Spleen (tissue), 11 donors: ENCODE measurements around the gene TTC19. TPM values are rescaled to one million over a fixed set of nuclear protein-coding genes. Genes with fewer than 3 reads are reported as not detected.

Experiments
- DNase-seq: peaks from one replicate; pipeline ENCODE4 v3.0.0-alpha.2; 2020
- H3K27ac ChIP-seq, 8 donors: fragments of 200-600 bp; sonication (generic) in 7 of 8; 1 replicate in 4 of 8; 2 replicates in 4 of 8; pipeline versions ENCODE4 v1.5.0 to v1.8.0; 2016 to 2021; ENCODE audit warnings: inconsistent platforms in 4 of 8, mild to moderate bottlenecking in 4 of 8, moderate library complexity in 1 of 8
- H3K27me3 ChIP-seq, 7 donors: fragments of 200-600 bp; sonication (generic) in 6 of 7; replicated peaks in 1 of 7; 1 replicate in 4 of 7; 2 replicates in 3 of 7; pipeline versions ENCODE4 v1.5.0 to v1.8.0; 2016 to 2021; ENCODE audit warnings: inconsistent platforms in 3 of 7, mild to moderate bottlenecking in 1 of 7
- H3K36me3 ChIP-seq, 6 donors: fragments of 200-600 bp; sonication (generic) in 5 of 6; 1 replicate in 4 of 6; 2 replicates in 2 of 6; pipeline versions ENCODE4 v1.5.0 to v1.8.0; 2016 to 2021; ENCODE audit warnings: inconsistent platforms in 2 of 6
- H3K4me1 ChIP-seq, 6 donors: fragments of 200-600 bp; sonication (generic) in 5 of 6; 1 replicate in 3 of 6; 2 replicates in 3 of 6; pipeline versions ENCODE4 v1.5.0 to v1.8.0; 2016 to 2021; ENCODE audit warnings: inconsistent platforms in 3 of 6
- H3K4me3 ChIP-seq, 8 donors: fragments of 200-600 bp; sonication (generic) in 7 of 8; 1 replicate in 4 of 8; 2 replicates in 4 of 8; pipeline versions ENCODE4 v1.5.0 to v1.8.0; 2016 to 2021; ENCODE audit warnings: inconsistent platforms in 4 of 8, mild to moderate bottlenecking in 4 of 8, moderate library complexity in 2 of 8
- H3K9me3 ChIP-seq, 8 donors: fragments of 200-600 bp; sonication (generic) in 7 of 8; 1 replicate in 4 of 8; 2 replicates in 4 of 8; pipeline versions ENCODE4 v1.5.0 to v1.8.0; 2016 to 2021; ENCODE audit warnings: inconsistent platforms in 4 of 8
- POLR2A ChIP-seq, 3 donors: fragments of 450-650 bp; IDR thresholded peaks; one replicate each; pipeline ENCODE4 v1.5.1; 2017; ENCODE audit warnings: antibody characterized with exemption in 3 of 3, mild to moderate bottlenecking in 1 of 3
- POLR2AphosphoS5 ChIP-seq, 3 donors: sonication (generic); formaldehyde crosslinking; IDR thresholded peaks; one replicate each; pipeline ENCODE4 v1.5.1; 2017; ENCODE audit warnings: antibody characterized with exemption in 3 of 3
- WGBS, 5 donors: extraction: QIAGEN DNeasy Blood & Tissue Kit in 3 of 5; methylation state at CpG; one replicate each; pipeline versions ENCODE4 v1.1.5 to v1.1.7; 2013 to 2018; 5-methylcytosine and 5-hydroxymethylcytosine counted together
- intact Hi-C: fragments of 100-400 bp; cut with DNase I; formaldehyde crosslinking; loops from one replicate; pipeline ENCODE4 v1.15.0; 2023; ENCODE audit warnings: low total_unique reads
- polyA plus RNA-seq, 3 donors: library from polyadenylated mRNA; stranded (reverse); fragments of 200-250 nt; gene quantifications; one replicate each; pipeline ENCODE4 v1.2.1, GENCODE V29; 2013
- total RNA-seq, 7 donors: library from RNA; depleted of rRNA in 3 of 7; stranded (reverse); fragments of >200 nt in 3 of 7; fragmentation: NEBNext Ultra II Directional in 4 of 7; extraction: Animal tissue kit (Norgen Biotek cat#: 25700) in 4 of 7; gene quantifications; one replicate each; pipeline versions ENCODE4 v1.1.0 to v1.2.1, GENCODE V29; 2016 to 2021
- TF ChIP-seq, protein P1 (sequence below), 11 experiments: fragments of 200-600 bp in 7 of 11; fragments of 450-650 bp in 4 of 11; sonication (generic) in 4 of 11; IDR thresholded peaks in 8 of 11; conservative IDR thresholded peaks in 3 of 11; 1 replicate in 7 of 11; 2 replicates in 4 of 11; pipeline versions ENCODE4 v1.4.0 to v1.8.0; 2016 to 2021; ENCODE audit warnings: antibody characterized with exemption in 11 of 11, inconsistent platforms in 4 of 11, mild to moderate bottlenecking in 1 of 11
- donor health status: healthy with polysubstance abuse.
- donor health status: DM: no; HTN: no; CAD: no; lungs with moderate emphysema.
- donor health status: DM: no; HTN: no; CAD: no.
- donor health status: Bipolar disorder and iron deficiency.
- donor health status: healthy.
- donor health status: DM: no; HTN: no; CAD: no.
- donor health status: DM: yes; HTN: yes; CAD: no.

The TTC19 gene
- total and polyA plus RNA-seq, 10 donors: 14.6 to 59.9 (median 34.4) TPM

DNA sequence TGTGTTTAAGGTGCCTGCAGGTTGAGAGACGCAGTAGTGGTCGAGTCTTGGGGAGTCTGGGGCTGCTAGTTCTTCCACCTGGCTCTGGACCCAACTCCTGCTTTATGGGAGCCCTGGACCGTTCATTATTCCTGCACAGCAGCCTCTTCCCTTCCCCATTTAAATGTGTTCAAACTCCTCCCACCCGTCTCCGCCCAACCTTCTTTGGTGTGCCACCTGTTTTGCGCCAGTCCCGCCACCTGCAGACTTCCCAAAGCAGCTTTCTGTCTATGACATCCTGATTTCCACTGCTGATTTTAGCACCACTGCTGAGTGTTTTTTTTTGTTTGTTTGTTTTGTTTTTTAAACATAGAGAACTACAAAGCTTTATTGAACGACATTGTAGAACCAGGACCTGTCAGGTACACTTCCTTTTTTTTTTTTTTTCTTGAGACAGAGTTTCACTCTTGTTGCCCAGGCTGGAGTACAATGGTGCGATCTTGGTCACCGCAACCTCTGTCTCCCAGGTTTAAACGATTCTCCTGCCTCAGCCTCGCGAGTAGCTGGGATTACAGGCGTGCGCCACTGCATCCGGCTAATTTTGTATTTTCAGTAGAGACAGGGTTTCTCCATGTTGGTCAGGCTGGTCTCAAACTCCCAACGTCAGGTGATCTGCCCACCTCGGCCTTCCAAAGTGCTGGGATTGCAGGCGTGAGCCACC, 41.9 kb upstream of the TTC19 start:
- 89 to 95% (median 93%) methylated on average over 17 to 18 of the region's 19 CpGs for WGBS, 5 donors
- intact Hi-C loops: no loop called here
- H3K4me1 ChIP-seq: peaks cover 0 to 28% (median 14%) of the 10 kb centered on the region in 6 donors
- DNase-seq: peak; percentile 31
- TF ChIP-seq, protein P1, sequence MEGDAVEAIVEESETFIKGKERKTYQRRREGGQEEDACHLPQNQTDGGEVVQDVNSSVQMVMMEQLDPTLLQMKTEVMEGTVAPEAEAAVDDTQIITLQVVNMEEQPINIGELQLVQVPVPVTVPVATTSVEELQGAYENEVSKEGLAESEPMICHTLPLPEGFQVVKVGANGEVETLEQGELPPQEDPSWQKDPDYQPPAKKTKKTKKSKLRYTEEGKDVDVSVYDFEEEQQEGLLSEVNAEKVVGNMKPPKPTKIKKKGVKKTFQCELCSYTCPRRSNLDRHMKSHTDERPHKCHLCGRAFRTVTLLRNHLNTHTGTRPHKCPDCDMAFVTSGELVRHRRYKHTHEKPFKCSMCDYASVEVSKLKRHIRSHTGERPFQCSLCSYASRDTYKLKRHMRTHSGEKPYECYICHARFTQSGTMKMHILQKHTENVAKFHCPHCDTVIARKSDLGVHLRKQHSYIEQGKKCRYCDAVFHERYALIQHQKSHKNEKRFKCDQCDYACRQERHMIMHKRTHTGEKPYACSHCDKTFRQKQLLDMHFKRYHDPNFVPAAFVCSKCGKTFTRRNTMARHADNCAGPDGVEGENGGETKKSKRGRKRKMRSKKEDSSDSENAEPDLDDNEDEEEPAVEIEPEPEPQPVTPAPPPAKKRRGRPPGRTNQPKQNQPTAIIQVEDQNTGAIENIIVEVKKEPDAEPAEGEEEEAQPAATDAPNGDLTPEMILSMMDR (IDR thresholded peaks at IDR 0.05 in 8 of 11, conservative IDR thresholded peaks at IDR 0.05 in 3 of 11): no peak
- TF ChIP-seq POLR2A (IDR thresholded peaks at IDR 0.05) (no peak), POLR2AphosphoS5 (IDR thresholded peaks at IDR 0.05) (no peak)
- no peaks in the 10 kb centered on the region for H3K36me3 ChIP-seq
- no peak overlapping the region for H3K4me3 ChIP-seq
- H3K27me3 ChIP-seq: no peaks in the 10 kb centered on the region
- no peak overlapping the region for H3K27ac ChIP-seq
- no peaks in the 10 kb centered on the region for H3K9me3 ChIP-seq

- no peaks in the 10 kb centered on the region for H3K27me3 ChIP-seq
- 58 to 91% (median 72%) methylated on average over 4 of the region's 4 CpGs for WGBS, 5 donors
- no peaks in the 10 kb centered on the region for H3K36me3 ChIP-seq
- H3K4me3 ChIP-seq: no peak overlapping the region
- peaks cover 0 to 28% (median 14%) of the 10 kb centered on the region in 6 donors for H3K4me1 ChIP-seq
- DNase-seq: peak; percentile 23
- H3K27ac ChIP-seq: peak overlapping the region in 1 of 8 donors; percentile 33
- no peak for TF ChIP-seq POLR2A (IDR thresholded peaks at IDR 0.05)
- TF ChIP-seq, protein P1 (IDR thresholded peaks at IDR 0.05 in 8 of 11, conservative IDR thresholded peaks at IDR 0.05 in 3 of 11): no peak
- no peak for TF ChIP-seq POLR2AphosphoS5 (IDR thresholded peaks at IDR 0.05)
- intact Hi-C loops: no loop called here
- no peaks in the 10 kb centered on the region for H3K9me3 ChIP-seq
These were observed 41.2 kb upstream of the TTC19 start for GRCh38 chr17:15958484-15958854.

DNA sequence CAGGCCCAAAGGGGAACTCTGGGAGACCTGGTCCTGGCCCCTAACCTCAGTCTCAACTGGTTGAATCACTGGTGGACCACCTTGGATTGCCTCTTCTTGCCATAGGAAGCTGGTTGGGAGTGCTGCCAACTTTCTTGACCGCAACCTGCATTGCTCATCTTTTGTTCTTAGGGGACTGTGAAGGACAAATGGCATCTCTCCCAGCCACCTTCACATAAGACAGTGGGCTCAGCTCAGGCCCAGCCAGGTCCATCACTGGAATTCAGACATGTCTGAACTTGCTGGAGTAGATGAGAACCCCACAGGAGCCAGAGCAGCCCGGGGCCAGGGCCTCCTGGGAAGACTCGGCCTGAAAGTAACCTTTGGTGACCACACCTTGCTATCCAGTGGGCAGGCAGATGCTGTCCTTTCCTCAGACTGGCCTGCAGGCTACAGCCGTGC, 35.9 kb upstream of the TTC19 start:
- no peak overlapping the region for H3K4me3 ChIP-seq
- no peaks in the 10 kb centered on the region for H3K9me3 ChIP-seq
- peaks cover 0 to 35% (median 16%) of the 10 kb centered on the region in 6 donors for H3K4me1 ChIP-seq
- WGBS, 5 donors: 81 to 91% (median 87%) methylated on average over 4 of the region's 4 CpGs
- H3K27ac ChIP-seq: no peak overlapping the region
- H3K36me3 ChIP-seq: no peaks in the 10 kb centered on the region
- intact Hi-C loops: no loop called here
- TF ChIP-seq, protein P1 (IDR thresholded peaks at IDR 0.05 in 8 of 11, conservative IDR thresholded peaks at IDR 0.05 in 3 of 11): no peak
- TF ChIP-seq POLR2AphosphoS5 (IDR thresholded peaks at IDR 0.05): no peak
- no peak for TF ChIP-seq POLR2A (IDR thresholded peaks at IDR 0.05)
- peaks cover 0 to 21% (median 0%) of the 10 kb centered on the region in 7 donors for H3K27me3 ChIP-seq
- DNase-seq: no peak

GRCh38 chr17:15965528-15965927, 34.1 kb upstream of the TTC19 start:
- H3K27me3 ChIP-seq: peaks cover 0 to 21% (median 0%) of the 10 kb centered on the region in 7 donors
- no peaks in the 10 kb centered on the region for H3K36me3 ChIP-seq
- H3K4me3 ChIP-seq: no peak overlapping the region
- intact Hi-C loops: no loop called here
- no peak overlapping the region for H3K27ac ChIP-seq
- WGBS, 5 donors: 36 to 69% (median 51%) methylated on average over 6 of the region's 6 CpGs
- TF ChIP-seq POLR2AphosphoS5 (IDR thresholded peaks at IDR 0.05) (no peak), POLR2A (IDR thresholded peaks at IDR 0.05) (no peak)
- TF ChIP-seq, protein P1 (IDR thresholded peaks at IDR 0.05 in 8 of 11, conservative IDR thresholded peaks at IDR 0.05 in 3 of 11): no peak
- H3K4me1 ChIP-seq: peaks cover 0 to 23% (median 13%) of the 10 kb centered on the region in 6 donors
- no peaks in the 10 kb centered on the region for H3K9me3 ChIP-seq
- DNase-seq: no peak
